ENCODE data around the gene TPK1.

DNA sequence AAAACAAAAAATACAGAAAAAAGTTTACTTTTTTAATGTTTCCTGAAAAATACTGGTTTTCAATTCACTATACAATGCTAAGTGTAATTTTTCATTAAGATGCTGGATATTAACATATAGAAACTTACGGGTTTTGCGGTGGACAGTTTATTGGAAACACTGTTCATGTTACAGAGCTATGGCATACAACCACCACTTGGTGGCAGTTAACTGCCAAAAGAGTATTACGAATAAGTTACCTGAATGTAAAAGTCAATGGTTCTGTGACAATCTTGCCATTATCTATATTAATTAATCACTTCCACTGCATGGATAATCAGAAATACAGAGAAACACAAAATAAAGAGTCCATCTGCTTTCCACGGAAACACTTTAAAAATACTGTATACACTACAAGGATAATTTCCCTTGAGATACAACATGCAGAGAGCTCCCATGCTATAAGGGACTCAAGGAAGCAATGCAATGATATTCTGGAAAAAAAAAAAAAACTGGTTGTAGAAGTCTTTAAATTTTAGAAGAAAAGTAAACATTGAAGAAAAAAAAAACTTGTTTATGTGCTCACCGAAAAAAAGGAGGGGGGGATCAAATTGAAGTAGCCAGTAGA, 97.0 kb downstream of the TPK1 start:
- TF ChIP-seq EZH2 (IDR thresholded peaks at IDR 0.05) (no peak), EZH2phosphoT487 (IDR thresholded peaks at IDR 0.05) (no peak)
- TF ChIP-seq, protein P1, sequence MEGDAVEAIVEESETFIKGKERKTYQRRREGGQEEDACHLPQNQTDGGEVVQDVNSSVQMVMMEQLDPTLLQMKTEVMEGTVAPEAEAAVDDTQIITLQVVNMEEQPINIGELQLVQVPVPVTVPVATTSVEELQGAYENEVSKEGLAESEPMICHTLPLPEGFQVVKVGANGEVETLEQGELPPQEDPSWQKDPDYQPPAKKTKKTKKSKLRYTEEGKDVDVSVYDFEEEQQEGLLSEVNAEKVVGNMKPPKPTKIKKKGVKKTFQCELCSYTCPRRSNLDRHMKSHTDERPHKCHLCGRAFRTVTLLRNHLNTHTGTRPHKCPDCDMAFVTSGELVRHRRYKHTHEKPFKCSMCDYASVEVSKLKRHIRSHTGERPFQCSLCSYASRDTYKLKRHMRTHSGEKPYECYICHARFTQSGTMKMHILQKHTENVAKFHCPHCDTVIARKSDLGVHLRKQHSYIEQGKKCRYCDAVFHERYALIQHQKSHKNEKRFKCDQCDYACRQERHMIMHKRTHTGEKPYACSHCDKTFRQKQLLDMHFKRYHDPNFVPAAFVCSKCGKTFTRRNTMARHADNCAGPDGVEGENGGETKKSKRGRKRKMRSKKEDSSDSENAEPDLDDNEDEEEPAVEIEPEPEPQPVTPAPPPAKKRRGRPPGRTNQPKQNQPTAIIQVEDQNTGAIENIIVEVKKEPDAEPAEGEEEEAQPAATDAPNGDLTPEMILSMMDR (IDR thresholded peaks at IDR 0.05) = peak; percentile 68

All from neural progenitor cell (in vitro differentiated cells).